Activated CD8-positive, alpha-beta memory T cell treated with anti-CD3 and anti-CD28 coated beads for 48 hours (primary cell): ENCODE results near the gene PDE10A.

ENCODE experiments used
- DNase-seq, 3 experiments: peaks; one replicate each; pipeline ENCODE4 v3.0.0-alpha.2; 2020; ENCODE audit warnings: low read depth in 2 of 3, low spot score in 2 of 3

The PDE10A gene

GRCh38 chr6:165300422-165300936 lies 362.6 kb downstream of the PDE10A start:
- no peak for DNase-seq

DNA sequence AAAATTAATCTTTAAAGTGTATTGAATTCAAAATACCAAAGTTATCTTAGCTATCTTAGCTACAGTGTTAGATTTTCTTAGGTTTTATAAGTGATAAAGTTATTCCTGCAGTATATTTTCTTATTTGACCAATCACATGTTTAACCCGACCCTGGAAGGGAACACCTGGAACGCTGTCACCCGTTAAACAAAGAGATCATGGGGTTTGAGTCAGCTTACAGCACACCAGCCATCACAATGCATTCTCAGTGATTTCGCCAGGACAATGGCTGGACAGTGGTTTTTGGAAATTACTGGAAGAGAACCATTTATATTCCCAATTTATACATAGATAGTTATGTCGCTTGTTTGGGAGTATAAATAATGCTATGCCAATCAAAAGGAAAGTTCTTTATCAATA lies 364.2 kb downstream of the PDE10A start:
- no peak for DNase-seq

GRCh38 chr6:165298402-165298801 lies 364.6 kb downstream of the PDE10A start:
- no peak for DNase-seq

DNA sequence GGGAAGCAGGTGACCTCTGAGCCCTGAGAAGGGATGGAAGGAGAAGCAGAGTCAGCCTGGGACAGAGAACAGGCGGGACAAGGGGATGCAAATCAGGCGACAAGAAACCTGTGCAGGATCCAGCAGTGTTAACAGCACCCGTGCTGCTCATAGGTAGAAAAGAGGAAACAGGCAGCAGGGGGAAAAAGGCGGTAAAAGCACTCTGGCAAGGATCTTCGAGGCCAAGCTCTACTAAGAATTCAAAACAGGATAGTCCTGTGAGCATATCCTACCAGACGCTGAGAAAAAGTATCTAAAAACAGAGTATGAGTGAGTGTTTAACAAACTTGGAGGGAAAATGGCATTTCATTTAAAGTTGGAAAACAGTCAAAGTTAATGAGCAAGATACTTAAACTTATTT lies 370.4 kb downstream of the PDE10A start:
- DNase-seq: no peak
